ENCODE results near the gene RAB9A.

The RAB9A gene

GRCh38 chrX:13711141-13711540 lies 22.2 kb downstream of the RAB9A start:
- DNase-seq (ENCODE audit: extremely low read depth, low read depth), result no peak
- H3K4me3 ChIP-seq (replicated peaks; ENCODE audit: low read depth, low read length), result no peak overlapping the region
- no peak for TF ChIP-seq CTCF (IDR thresholded peaks at IDR 0.05; ENCODE audit: low read depth, low read length, missing control alignments)

DNA sequence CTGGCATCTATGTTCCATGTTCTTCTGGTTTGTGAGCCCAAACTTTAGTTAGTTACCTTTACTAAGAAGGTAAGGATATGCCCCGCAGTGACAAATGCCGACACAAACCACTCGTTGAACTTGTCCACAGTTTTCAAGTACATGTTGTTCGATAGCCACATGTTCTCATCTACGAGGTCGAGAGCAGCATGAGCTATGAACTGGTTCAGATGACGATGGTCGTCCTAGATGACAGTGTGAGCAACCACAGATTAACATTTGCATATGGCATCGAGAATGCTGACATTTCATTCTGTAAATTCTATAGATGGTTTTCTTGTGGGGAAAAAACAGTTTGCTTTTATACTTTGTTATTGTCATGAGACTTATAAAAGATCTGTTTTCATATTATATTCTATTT lies 27.5 kb downstream of the RAB9A start:
- TF ChIP-seq CTCF (IDR thresholded peaks at IDR 0.05; ENCODE audit: low read depth, low read length, missing control alignments), result no peak
- DNase-seq (ENCODE audit: extremely low read depth, low read depth), result no peak
- no peak overlapping the region for H3K4me3 ChIP-seq (replicated peaks; ENCODE audit: low read depth, low read length)

GRCh38 chrX:13716905-13717304 lies 28.0 kb downstream of the RAB9A start:
- no peak for DNase-seq (ENCODE audit: extremely low read depth, low read depth)
- H3K4me3 ChIP-seq (replicated peaks; ENCODE audit: low read depth, low read length), result no peak overlapping the region
- TF ChIP-seq CTCF (IDR thresholded peaks at IDR 0.05; ENCODE audit: low read depth, low read length, missing control alignments), result no peak

- no peak for DNase-seq (ENCODE audit: extremely low read depth, low read depth)
- TF ChIP-seq CTCF (IDR thresholded peaks at IDR 0.05; ENCODE audit: low read depth, low read length, missing control alignments), result no peak
- no peak overlapping the region for H3K4me3 ChIP-seq (replicated peaks; ENCODE audit: low read depth, low read length)
Observed at GRCh38 chrX:13717700-13718472, 29.0 kb downstream of the RAB9A start.

- no peak overlapping the region for H3K4me3 ChIP-seq (replicated peaks; ENCODE audit: low read depth, low read length)
- no peak for DNase-seq (ENCODE audit: extremely low read depth, low read depth)
- no peak for TF ChIP-seq CTCF (IDR thresholded peaks at IDR 0.05; ENCODE audit: low read depth, low read length, missing control alignments)
Observed at GRCh38 chrX:13719192-13719856, 30.4 kb downstream of the RAB9A start.

GRCh38 chrX:13721371-13721770 lies 32.4 kb downstream of the RAB9A start:
- H3K4me3 ChIP-seq (replicated peaks; ENCODE audit: low read depth, low read length), result no peak overlapping the region
- no peak for DNase-seq (ENCODE audit: extremely low read depth, low read depth)
- no peak for TF ChIP-seq CTCF (IDR thresholded peaks at IDR 0.05; ENCODE audit: low read depth, low read length, missing control alignments)
